ENCODE results near the gene IGFL3. TPM values are rescaled to one million over a fixed set of nuclear protein-coding genes. Genes with fewer than 3 reads are reported as not detected.

The IGFL3 gene
- polyA plus RNA-seq, 1 of the 3 experiments (the other 2 are of a cell fraction) = not detected

GRCh38 chr19:46125447-46125846 is 959 bp upstream of the IGFL3 start:
- Histone ChIP-seq H3F3A (replicated peaks; ENCODE audit: insufficient read depth) (peaks cover 13% of the 10 kb centered on the region), H3K9ac (no peak overlapping the region), H3K27me3 (ENCODE audit: insufficient read depth) (no peaks in the 10 kb centered on the region), H3K9me3 (no peaks in the 10 kb centered on the region), H3K27ac (ENCODE audit: low read depth in 2 of 2, low read length in 1 of 2) (no peak overlapping the region), H3K36me3 (replicated peaks in 1 of 2; ENCODE audit: control insufficient read depth in 1 of 2, insufficient read depth in 2 of 2, low read length in 1 of 2) (no peaks in the 10 kb centered on the region), H3K4me1 (ENCODE audit: control insufficient read depth in 1 of 2, insufficient read depth in 2 of 2, low read depth in 1 of 2, low read length in 1 of 2) (peaks cover 0 to 5% of the 10 kb centered on the region in 2 experiments; a peak in 1 of 4 replicates), H3K4me3 (ENCODE audit: low read depth in 2 of 2, low read length in 1 of 2) (no peak overlapping the region), H2AFZ (ENCODE audit: low read depth) (no peak overlapping the region), H3K9me2 (no peaks in the 10 kb centered on the region), H4K20me1 (ENCODE audit: insufficient read depth) (no peaks in the 10 kb centered on the region), H3K4me2 (0 out of 2 replicates have a peak overlapping the region, but pooled peaks have one; percentile 4), H3K79me2 (ENCODE audit: insufficient read depth) (no peaks in the 10 kb centered on the region)
- POLR2A ChIA-PET = no interaction called here
- DNase-seq = no peak
- CTCF ChIA-PET = interaction anchor here (1.1 kb wide), 1 partner anchor 96 kb away, joined by 4 read pairs; no protein-coding TSS in a partner anchor
- WGBS (ENCODE audit: low lambda C conversion rate) = 21% methylated on average over 4 of the region's 4 CpGs
- TF ChIP-seq CHD2 (IDR thresholded peaks at IDR 0.05; ENCODE audit: low read length, partially characterized antibody) (no peak), RAD21 (IDR thresholded peaks at IDR 0.05; ENCODE audit: low read length) (no peak), EZH2phosphoT487 (IDR thresholded peaks at IDR 0.05; ENCODE audit: borderline replicate concordance, low read depth) (no peak), TEAD4 (IDR thresholded peaks at IDR 0.05; ENCODE audit: borderline replicate concordance, insufficient read depth) (no peak), GATA2 (CRISPR knock-in tag; IDR thresholded peaks at IDR 0.05) (no peak), TAF1 (IDR thresholded peaks at IDR 0.05; ENCODE audit: borderline replicate concordance, low read depth, low read length) (no peak), RXRA (IDR thresholded peaks at IDR 0.05; ENCODE audit: borderline replicate concordance, low read depth) (no peak), FOXM1 (IDR thresholded peaks at IDR 0.05; ENCODE audit: low read depth) (no peak)
- TF ChIP-seq, protein P1, sequence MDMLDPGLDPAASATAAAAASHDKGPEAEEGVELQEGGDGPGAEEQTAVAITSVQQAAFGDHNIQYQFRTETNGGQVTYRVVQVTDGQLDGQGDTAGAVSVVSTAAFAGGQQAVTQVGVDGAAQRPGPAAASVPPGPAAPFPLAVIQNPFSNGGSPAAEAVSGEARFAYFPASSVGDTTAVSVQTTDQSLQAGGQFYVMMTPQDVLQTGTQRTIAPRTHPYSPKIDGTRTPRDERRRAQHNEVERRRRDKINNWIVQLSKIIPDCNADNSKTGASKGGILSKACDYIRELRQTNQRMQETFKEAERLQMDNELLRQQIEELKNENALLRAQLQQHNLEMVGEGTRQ (IDR thresholded peaks at IDR 0.05; ENCODE audit: borderline replicate concordance, low read depth, low read length) = no peak
- TF ChIP-seq, protein P2, sequence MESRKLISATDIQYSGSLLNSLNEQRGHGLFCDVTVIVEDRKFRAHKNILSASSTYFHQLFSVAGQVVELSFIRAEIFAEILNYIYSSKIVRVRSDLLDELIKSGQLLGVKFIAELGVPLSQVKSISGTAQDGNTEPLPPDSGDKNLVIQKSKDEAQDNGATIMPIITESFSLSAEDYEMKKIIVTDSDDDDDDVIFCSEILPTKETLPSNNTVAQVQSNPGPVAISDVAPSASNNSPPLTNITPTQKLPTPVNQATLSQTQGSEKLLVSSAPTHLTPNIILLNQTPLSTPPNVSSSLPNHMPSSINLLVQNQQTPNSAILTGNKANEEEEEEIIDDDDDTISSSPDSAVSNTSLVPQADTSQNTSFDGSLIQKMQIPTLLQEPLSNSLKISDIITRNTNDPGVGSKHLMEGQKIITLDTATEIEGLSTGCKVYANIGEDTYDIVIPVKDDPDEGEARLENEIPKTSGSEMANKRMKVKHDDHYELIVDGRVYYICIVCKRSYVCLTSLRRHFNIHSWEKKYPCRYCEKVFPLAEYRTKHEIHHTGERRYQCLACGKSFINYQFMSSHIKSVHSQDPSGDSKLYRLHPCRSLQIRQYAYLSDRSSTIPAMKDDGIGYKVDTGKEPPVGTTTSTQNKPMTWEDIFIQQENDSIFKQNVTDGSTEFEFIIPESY (IDR thresholded peaks at IDR 0.05; ENCODE audit: borderline replicate concordance, low read depth) = no peak

DNA sequence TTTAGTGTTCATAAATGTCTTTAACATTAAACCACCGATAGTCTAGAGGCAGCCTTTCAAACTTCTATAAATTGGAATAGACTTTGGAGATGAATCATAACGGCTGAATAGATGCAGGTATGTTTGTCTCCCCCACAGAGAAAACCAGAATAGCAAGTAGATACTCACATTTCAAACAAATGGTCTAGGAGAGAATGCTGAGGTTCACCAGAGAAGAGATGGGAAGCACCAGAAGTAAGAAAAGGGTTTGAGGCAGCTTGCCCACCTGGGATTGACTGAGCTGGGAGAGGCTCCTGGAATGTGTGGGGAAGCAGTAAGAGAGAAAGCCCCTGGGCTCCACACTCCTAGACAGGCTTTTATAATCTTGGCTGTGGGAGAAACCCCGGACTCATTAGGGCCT is 6.4 kb downstream of the IGFL3 start:
- CTCF ChIA-PET = interaction anchor here (0.7 to 1.3 kb wide), 3 partner anchors 11 to 148 kb away, joined by 3 to 4 read pairs (median 3); no protein-coding TSS in a partner anchor
- Histone ChIP-seq H3K9me2 (no peaks in the 10 kb centered on the region), H3K27me3 (ENCODE audit: insufficient read depth) (no peaks in the 10 kb centered on the region), H3K4me3 (ENCODE audit: low read depth in 2 of 2, low read length in 1 of 2) (no peak overlapping the region), H3K27ac (ENCODE audit: low read depth in 2 of 2, low read length in 1 of 2) (no peak overlapping the region), H3F3A (replicated peaks; ENCODE audit: insufficient read depth) (peaks cover 7% of the 10 kb centered on the region), H3K36me3 (replicated peaks in 1 of 2; ENCODE audit: control insufficient read depth in 1 of 2, insufficient read depth in 2 of 2, low read length in 1 of 2) (no peaks in the 10 kb centered on the region), H3K9ac (no peak overlapping the region), H4K20me1 (ENCODE audit: insufficient read depth) (no peaks in the 10 kb centered on the region), H3K79me2 (ENCODE audit: insufficient read depth) (no peaks in the 10 kb centered on the region), H3K9me3 (no peaks in the 10 kb centered on the region), H2AFZ (ENCODE audit: low read depth) (no peak overlapping the region), H3K4me2 (peak overlapping the region; percentile 10; the same call in 1 of the 2 replicates), H3K4me1 (ENCODE audit: control insufficient read depth in 1 of 2, insufficient read depth in 2 of 2, low read depth in 1 of 2, low read length in 1 of 2) (peaks cover 0 to 10% of the 10 kb centered on the region in 2 experiments; a peak in 1 of 4 replicates)
- WGBS (ENCODE audit: low lambda C conversion rate) = 17% methylated on average over 2 of the region's 3 CpGs
- POLR2A ChIA-PET = no interaction called here
- TF ChIP-seq TEAD4 (IDR thresholded peaks at IDR 0.05; ENCODE audit: borderline replicate concordance, insufficient read depth) = no peak
- TF ChIP-seq JUND (IDR thresholded peaks at IDR 0.05) = peak; percentile 23; the same call in 1 of the 2 replicates
- TF ChIP-seq, protein P3, sequence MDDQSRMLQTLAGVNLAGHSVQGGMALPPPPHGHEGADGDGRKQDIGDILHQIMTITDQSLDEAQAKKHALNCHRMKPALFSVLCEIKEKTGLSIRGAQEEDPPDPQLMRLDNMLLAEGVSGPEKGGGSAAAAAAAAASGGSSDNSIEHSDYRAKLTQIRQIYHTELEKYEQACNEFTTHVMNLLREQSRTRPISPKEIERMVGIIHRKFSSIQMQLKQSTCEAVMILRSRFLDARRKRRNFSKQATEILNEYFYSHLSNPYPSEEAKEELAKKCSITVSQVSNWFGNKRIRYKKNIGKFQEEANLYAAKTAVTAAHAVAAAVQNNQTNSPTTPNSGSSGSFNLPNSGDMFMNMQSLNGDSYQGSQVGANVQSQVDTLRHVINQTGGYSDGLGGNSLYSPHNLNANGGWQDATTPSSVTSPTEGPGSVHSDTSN (IDR thresholded peaks at IDR 0.05) = peak; percentile 35; the same call in 1 of the 2 replicates
- peak; percentile 38; the same call in 1 of the 2 replicates for TF ChIP-seq FOSL2 (IDR thresholded peaks at IDR 0.05; ENCODE audit: borderline replicate concordance, low read depth)
- TF ChIP-seq TCF12 (IDR thresholded peaks at IDR 0.05) = peak; percentile 15; the same call in 1 of the 2 replicates
- no peak for TF ChIP-seq ELF1 (IDR thresholded peaks at IDR 0.05)
- no peak for DNase-seq

Data from SK-N-SH (cell line).